ENCODE data around the gene IL20RA.

- TF ChIP-seq CTCF (IDR thresholded peaks at IDR 0.05) (no peak), POLR2A (IDR thresholded peaks at IDR 0.05) (no peak)
Observed at GRCh38 chr6:137025786-137026730, 18.7 kb downstream of the IL20RA start.

Measured in vagina (tissue), 2 donors.